Measurements from ENCODE around the gene C10orf90.

C10orf90 gene

GRCh38 chr10:126634911-126635310 lies 35.6 kb downstream of the C10orf90 start:
- no peak for DNase-seq (ENCODE audit: low read depth in 2 of 2, low spot score in 1 of 2)

- no peak for DNase-seq (ENCODE audit: low read depth in 2 of 2, low spot score in 1 of 2)
Measured at GRCh38 chr10:126634347-126634746, 36.1 kb downstream of the C10orf90 start.

GRCh38 chr10:126632705-126633104 lies 37.8 kb downstream of the C10orf90 start:
- no peak for DNase-seq (ENCODE audit: low read depth in 2 of 2, low spot score in 1 of 2)

GRCh38 chr10:126629925-126630624 lies 40.4 kb downstream of the C10orf90 start:
- DNase-seq (ENCODE audit: low read depth in 2 of 2, low spot score in 1 of 2), result no peak

GRCh38 chr10:126628746-126629145 lies 41.7 kb downstream of the C10orf90 start:
- DNase-seq (ENCODE audit: low read depth in 2 of 2, low spot score in 1 of 2), result no peak

- no peak for DNase-seq (ENCODE audit: low read depth in 2 of 2, low spot score in 1 of 2)
Measured at GRCh38 chr10:126621846-126622245, 48.6 kb downstream of the C10orf90 start.

- no peak for DNase-seq (ENCODE audit: low read depth in 2 of 2, low spot score in 1 of 2)
Measured at GRCh38 chr10:126618466-126618865, 52.0 kb downstream of the C10orf90 start.

GRCh38 chr10:126617733-126618132 lies 52.8 kb downstream of the C10orf90 start:
- no peak for DNase-seq (ENCODE audit: low read depth in 2 of 2, low spot score in 1 of 2)

- DNase-seq (ENCODE audit: low read depth in 2 of 2, low spot score in 1 of 2), result no peak
Measured at GRCh38 chr10:126617208-126617607, 53.3 kb downstream of the C10orf90 start.

GRCh38 chr10:126616737-126617136 lies 53.8 kb downstream of the C10orf90 start:
- no peak for DNase-seq (ENCODE audit: low read depth in 2 of 2, low spot score in 1 of 2)

- DNase-seq (ENCODE audit: low read depth in 2 of 2, low spot score in 1 of 2), result no peak
Measured at GRCh38 chr10:126611303-126611702, 59.2 kb downstream of the C10orf90 start.

GRCh38 chr10:126609566-126609965 lies 60.9 kb downstream of the C10orf90 start:
- DNase-seq (ENCODE audit: low read depth in 2 of 2, low spot score in 1 of 2), result no peak

- no peak for DNase-seq (ENCODE audit: low read depth in 2 of 2, low spot score in 1 of 2)
Measured at GRCh38 chr10:126599949-126600682, 70.4 kb downstream of the C10orf90 start.

- DNase-seq (ENCODE audit: low read depth in 2 of 2, low spot score in 1 of 2), result no peak
Measured at GRCh38 chr10:126598009-126598408, 72.5 kb downstream of the C10orf90 start.

GRCh38 chr10:126597211-126597610 lies 73.3 kb downstream of the C10orf90 start:
- DNase-seq (ENCODE audit: low read depth in 2 of 2, low spot score in 1 of 2), result no peak

GRCh38 chr10:126596472-126597016 lies 73.9 kb downstream of the C10orf90 start:
- no peak for DNase-seq (ENCODE audit: low read depth in 2 of 2, low spot score in 1 of 2)

- DNase-seq (ENCODE audit: low read depth in 2 of 2, low spot score in 1 of 2), result no peak
Measured at GRCh38 chr10:126595160-126595559, 75.3 kb downstream of the C10orf90 start.

- DNase-seq (ENCODE audit: low read depth in 2 of 2, low spot score in 1 of 2), result no peak
Measured at GRCh38 chr10:126593968-126594701, 76.4 kb downstream of the C10orf90 start.

- DNase-seq (ENCODE audit: low read depth in 2 of 2, low spot score in 1 of 2), result no peak
Measured at GRCh38 chr10:126592901-126593300, 77.6 kb downstream of the C10orf90 start.

- DNase-seq (ENCODE audit: low read depth in 2 of 2, low spot score in 1 of 2), result no peak
Measured at GRCh38 chr10:126588024-126588423, 82.5 kb downstream of the C10orf90 start.

- no peak for DNase-seq (ENCODE audit: low read depth in 2 of 2, low spot score in 1 of 2)
Measured at GRCh38 chr10:126586878-126587277, 83.6 kb downstream of the C10orf90 start.

GRCh38 chr10:126586128-126586527 lies 84.4 kb downstream of the C10orf90 start:
- no peak for DNase-seq (ENCODE audit: low read depth in 2 of 2, low spot score in 1 of 2)

Data from stimulated activated CD8-positive, alpha-beta memory T cell treated with anti-CD3 and anti-CD28 coated beads, Interleukin-4, amount 100 ng/mL, for 1 hour (primary cell).